ENCODE measurements around the gene PI4K2A. TPM values are rescaled to one million over a fixed set of nuclear protein-coding genes. Genes with fewer than 3 reads are reported as not detected.

Gene PI4K2A
- 10 to 100 TPM; 18.0 to 24.8 (median 21.5) TPM for total RNA-seq

- intact Hi-C loops (cut with DNase I; ENCODE audit: low total_unique reads), result no loop called here
- H3K27ac ChIP-seq, result peak within 1 kb of the TSS; percentile 89 to 93
These were observed at the start of gene PI4K2A for GRCh38 chr10:97640174-97640867. PI4K2A (plus strand) TSS chr10:97640671; CDS start chr10:97640743, 72 bp downstream.

GRCh38 chr10:97590748-97591495 lies 49.5 kb upstream of the PI4K2A start:
- no peak overlapping the region for H3K27ac ChIP-seq
- intact Hi-C loops (cut with DNase I; ENCODE audit: low total_unique reads), result no loop called here
- DNase-seq (ENCODE audit: low spot score in 2 of 2), result no peak
- H3K4me1 ChIP-seq, result no peaks in the 10 kb centered on the region
- TF ChIP-seq, protein P1, sequence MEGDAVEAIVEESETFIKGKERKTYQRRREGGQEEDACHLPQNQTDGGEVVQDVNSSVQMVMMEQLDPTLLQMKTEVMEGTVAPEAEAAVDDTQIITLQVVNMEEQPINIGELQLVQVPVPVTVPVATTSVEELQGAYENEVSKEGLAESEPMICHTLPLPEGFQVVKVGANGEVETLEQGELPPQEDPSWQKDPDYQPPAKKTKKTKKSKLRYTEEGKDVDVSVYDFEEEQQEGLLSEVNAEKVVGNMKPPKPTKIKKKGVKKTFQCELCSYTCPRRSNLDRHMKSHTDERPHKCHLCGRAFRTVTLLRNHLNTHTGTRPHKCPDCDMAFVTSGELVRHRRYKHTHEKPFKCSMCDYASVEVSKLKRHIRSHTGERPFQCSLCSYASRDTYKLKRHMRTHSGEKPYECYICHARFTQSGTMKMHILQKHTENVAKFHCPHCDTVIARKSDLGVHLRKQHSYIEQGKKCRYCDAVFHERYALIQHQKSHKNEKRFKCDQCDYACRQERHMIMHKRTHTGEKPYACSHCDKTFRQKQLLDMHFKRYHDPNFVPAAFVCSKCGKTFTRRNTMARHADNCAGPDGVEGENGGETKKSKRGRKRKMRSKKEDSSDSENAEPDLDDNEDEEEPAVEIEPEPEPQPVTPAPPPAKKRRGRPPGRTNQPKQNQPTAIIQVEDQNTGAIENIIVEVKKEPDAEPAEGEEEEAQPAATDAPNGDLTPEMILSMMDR (IDR thresholded peaks at IDR 0.05), result no peak
- TF ChIP-seq POLR2A (IDR thresholded peaks at IDR 0.05), result no peak
- no peak for TF ChIP-seq POLR2AphosphoS5 (IDR thresholded peaks at IDR 0.05)
- H3K36me3 ChIP-seq, result no peaks in the 10 kb centered on the region
- H3K27me3 ChIP-seq, result no peaks in the 10 kb centered on the region
- no peaks in the 10 kb centered on the region for H3K9me3 ChIP-seq
- H3K4me3 ChIP-seq, result no peak overlapping the region

More at GRCh38 chr10:97640174-97640867, at the start of gene PI4K2A:
- Histone ChIP-seq H3K4me1 (peaks cover 0 to 9% of the 10 kb centered on the region in 2 donors), H3K9me3 (no peaks in the 10 kb centered on the region), H3K27me3 (no peaks in the 10 kb centered on the region), H3K4me3 (peak within 1 kb of the TSS; percentile 79 to 90 (median 84)), H3K36me3 (no peaks in the 10 kb centered on the region)
- peak; percentile 99 for DNase-seq (ENCODE audit: low spot score in 2 of 2)
- TF ChIP-seq POLR2A (IDR thresholded peaks at IDR 0.05), result no peak
- TF ChIP-seq, protein P1 (IDR thresholded peaks at IDR 0.05), result no peak
- peak; percentile 23 to 77 (median 50) for TF ChIP-seq POLR2AphosphoS5 (IDR thresholded peaks at IDR 0.05)

- Histone ChIP-seq H3K27ac (peak overlapping the region in 1 of 2 donors; percentile 20), H3K36me3 (no peaks in the 10 kb centered on the region), H3K27me3 (no peaks in the 10 kb centered on the region), H3K4me3 (no peak overlapping the region), H3K4me1 (no peaks in the 10 kb centered on the region), H3K9me3 (no peaks in the 10 kb centered on the region)
- TF ChIP-seq POLR2AphosphoS5 (IDR thresholded peaks at IDR 0.05), result no peak
- TF ChIP-seq POLR2A (IDR thresholded peaks at IDR 0.05), result no peak
- TF ChIP-seq, protein P1 (IDR thresholded peaks at IDR 0.05), result no peak
- intact Hi-C loops (cut with DNase I; ENCODE audit: low total_unique reads), result no loop called here
- no peak for DNase-seq (ENCODE audit: low spot score in 2 of 2)
These were observed 47.0 kb upstream of the PI4K2A start for GRCh38 chr10:97593421-97593820.

DNA sequence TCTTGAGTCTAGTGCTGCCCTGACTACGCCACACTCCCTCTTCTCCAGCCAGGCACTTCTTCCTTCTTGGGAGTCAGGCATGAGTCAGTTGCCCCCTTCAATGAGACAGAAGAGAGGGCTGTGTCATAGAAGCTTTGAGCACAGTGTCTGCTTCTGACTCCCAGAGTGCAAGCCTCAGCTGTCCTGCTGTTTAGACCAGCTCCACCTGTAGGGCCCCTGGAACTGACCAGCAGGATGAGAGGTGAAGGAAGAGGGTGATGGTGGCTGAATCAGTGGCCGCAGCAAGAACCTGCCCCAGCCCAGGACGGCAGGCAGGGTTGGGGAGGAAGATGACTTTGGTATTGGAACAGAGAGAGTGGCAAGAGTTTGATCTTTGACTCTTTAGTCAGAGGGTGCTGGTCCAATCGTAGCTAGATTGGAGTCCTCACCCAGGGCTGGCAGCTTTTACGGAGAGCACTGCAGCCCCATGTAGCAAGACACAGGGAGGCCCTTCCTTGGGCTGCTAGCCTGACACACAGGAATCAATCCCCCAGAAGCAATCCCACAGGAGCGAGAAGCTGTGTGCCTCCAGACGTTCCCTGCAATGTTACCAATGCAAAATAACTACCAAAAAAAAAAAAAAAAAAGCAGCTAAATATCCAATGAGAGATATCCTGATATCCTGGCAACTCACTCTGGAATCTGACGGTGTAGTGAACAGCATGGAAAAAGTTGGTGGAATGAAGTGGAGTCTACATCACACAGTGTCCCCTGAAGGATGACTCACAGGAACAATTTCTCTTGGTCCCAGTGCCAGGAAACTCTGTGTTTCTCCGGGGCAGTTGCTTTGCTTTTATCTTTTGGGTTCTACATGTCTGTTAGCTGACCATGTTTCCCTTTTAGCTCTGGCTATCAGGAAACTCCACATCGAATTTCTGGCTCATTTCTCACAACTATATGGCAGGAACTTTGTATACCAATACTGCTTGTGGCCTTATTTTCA lies 44.1 kb upstream of the PI4K2A start:
- no peaks in the 10 kb centered on the region for H3K4me1 ChIP-seq
- DNase-seq (ENCODE audit: low spot score in 2 of 2), result peak in 1 of 2 donors; percentile 68
- intact Hi-C loops (cut with DNase I; ENCODE audit: low total_unique reads), result no loop called here

More for the DNA sequence above, 44.1 kb upstream of the PI4K2A start:
- H3K9me3 ChIP-seq, result no peaks in the 10 kb centered on the region
- no peak overlapping the region for H3K4me3 ChIP-seq
- no peaks in the 10 kb centered on the region for H3K36me3 ChIP-seq
- TF ChIP-seq POLR2AphosphoS5 (IDR thresholded peaks at IDR 0.05), result peak in 1 of 3 donors; percentile 72
- TF ChIP-seq, protein P1 (IDR thresholded peaks at IDR 0.05), result no peak
- no peak for TF ChIP-seq POLR2A (IDR thresholded peaks at IDR 0.05)
- no peaks in the 10 kb centered on the region for H3K27me3 ChIP-seq
- H3K27ac ChIP-seq, result peak overlapping the region; percentile 64 to 84

Measured in breast epithelium (tissue), 4 donors.